Hematopoietic multipotent progenitor cell treated with erythropoietin and hydrocortisone succinate and interleukin-3 and kit ligand, for 15 days (in vitro differentiated cells): ENCODE data around the gene EVPLL.
"Not testable (repeated sequence)": the region's sequence is repeated elsewhere in the genome, so short reads cannot be mapped to it uniquely, and the experiment has no call there.

Experiments
- DNase-seq: peaks from one replicate; pipeline ENCODE4 v3.0.0-alpha.2; 2015; ENCODE audit warnings: low spot score

Gene EVPLL

GRCh38 chr17:18379246-18380146, 1.9 kb downstream of the EVPLL start:
- DNase-seq = no peak

DNA sequence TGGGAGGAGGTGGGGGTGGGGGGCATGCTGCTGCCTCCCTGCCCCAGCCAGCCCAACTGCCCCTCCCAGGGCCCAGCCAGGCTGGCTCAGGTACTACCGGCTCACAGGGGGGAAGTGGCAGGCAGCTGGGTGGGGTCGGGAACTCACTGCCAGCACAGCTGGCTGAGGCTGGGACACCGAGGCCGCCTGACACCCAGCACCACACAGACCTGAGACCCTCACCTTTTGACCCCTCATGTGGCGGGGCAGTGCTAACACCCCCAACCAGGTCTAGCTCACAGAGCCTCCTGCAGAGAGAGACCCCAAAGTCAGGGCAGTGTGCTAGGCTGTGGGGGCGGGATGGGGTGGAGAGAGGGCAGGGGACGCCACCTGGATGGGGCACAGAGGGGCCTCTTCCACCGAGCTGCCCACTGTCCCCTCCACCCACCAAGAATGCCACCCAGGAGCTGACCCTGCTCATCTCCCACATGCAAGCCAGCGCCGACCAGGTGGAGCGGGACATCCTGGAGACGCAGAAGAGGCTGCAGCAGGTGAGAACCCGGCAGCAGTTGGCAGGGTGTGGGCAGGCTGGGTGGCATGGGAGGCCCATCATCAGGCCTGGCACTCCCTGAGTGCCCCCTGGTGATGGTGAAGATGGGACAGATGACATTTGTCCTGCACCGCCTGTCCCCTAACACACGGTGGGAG, 3.0 kb downstream of the EVPLL start:
- no peak for DNase-seq

- DNase-seq = no peak
Observed at GRCh38 chr17:18381158-18381952, 3.8 kb downstream of the EVPLL start.

GRCh38 chr17:18381953-18382245, 4.3 kb downstream of the EVPLL start:
- no peak for DNase-seq

GRCh38 chr17:18382441-18383078, 5.0 kb downstream of the EVPLL start:
- DNase-seq = no peak

- DNase-seq = not testable (repeated sequence)
Observed at GRCh38 chr17:18383079-18383481, 5.5 kb downstream of the EVPLL start.

DNA sequence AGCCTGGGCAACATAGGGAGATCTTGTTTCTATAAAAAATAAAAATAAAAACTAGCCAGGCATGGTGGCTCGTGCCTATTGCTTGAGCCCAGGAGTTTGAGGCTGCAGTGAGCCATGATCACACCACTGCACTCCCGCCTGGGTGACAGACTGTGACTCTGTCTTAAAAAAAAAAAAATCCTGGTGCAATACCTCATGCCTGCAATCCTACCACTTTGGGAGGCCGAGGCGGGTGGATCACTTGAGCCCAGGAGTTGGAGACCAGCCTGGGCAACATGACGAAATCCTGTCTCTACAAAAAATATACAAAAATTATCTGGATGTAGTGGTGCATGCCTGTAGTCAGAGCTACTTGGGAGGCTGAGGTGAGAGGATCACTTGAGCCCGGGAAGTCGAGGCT, 6.7 kb downstream of the EVPLL start:
- DNase-seq = not testable (repeated sequence)

GRCh38 chr17:18387583-18387982, 10.0 kb downstream of the EVPLL start:
- not testable (repeated sequence) for DNase-seq

GRCh38 chr17:18388266-18388665, 10.7 kb downstream of the EVPLL start:
- not testable (repeated sequence) for DNase-seq

DNA sequence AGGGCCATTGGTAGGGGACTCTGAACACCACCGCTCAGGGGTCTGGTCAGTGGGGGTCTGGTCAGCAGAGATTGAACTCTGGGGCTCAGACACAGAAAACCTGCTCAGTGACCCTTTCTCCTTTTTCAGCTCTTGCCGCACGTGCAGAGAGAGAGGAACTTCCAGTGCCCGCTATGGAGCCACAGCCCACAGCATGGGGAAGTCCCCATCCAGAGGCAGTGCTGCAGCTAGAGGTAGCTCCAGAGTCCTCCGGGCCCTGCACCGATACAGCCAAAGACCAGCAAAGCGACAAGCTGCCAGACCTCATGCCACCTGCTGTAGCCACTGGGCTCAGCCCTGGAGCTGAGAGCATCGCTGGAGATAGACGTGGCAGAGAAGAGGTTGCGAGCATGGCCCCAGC, 11.2 kb downstream of the EVPLL start:
- not testable (repeated sequence) for DNase-seq

GRCh38 chr17:18401872-18402590, 24.5 kb downstream of the EVPLL start:
- not testable (repeated sequence) for DNase-seq

DNA sequence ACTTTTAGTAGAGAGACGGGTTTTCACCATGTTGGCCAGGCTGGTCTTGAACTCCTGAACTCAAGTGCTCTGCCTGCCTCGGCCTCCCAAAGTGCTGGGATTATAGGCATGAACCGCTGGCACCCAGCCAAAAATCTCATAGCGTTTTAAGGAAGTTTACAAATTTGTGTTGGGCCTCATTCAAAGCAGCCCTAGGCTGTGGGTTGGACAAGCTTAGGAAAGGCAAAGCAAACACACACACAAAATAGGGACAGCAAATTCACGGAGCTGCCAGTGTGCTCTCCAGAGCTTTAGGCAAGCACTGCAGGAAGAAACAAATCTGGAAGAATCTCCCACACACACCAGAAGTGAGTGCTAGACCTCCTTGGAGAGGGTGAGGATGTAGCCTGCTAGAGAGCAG, 25.6 kb downstream of the EVPLL start:
- DNase-seq = not testable (repeated sequence)

DNA sequence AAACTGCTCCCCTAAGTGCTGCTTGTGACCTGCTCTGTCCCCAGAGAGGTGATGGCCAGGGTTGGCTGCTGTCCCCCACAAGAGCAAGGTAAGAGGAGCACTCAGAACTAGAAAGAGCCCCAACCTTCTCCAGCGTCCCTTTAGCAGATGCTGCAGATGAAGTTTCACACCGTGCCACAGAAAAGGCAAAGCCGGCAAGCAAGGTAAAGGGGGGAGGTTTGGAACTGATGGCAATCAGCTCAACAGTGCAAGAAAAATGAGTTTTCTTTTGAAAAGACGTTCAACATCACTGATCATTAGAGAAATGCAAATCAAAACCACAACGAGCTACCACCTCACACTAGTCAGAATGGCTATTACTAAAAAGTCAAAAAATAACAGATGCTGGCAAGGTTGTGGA, 26.0 kb downstream of the EVPLL start:
- not testable (repeated sequence) for DNase-seq

GRCh38 chr17:18408906-18409305, 31.3 kb downstream of the EVPLL start:
- DNase-seq = not testable (repeated sequence)

DNA sequence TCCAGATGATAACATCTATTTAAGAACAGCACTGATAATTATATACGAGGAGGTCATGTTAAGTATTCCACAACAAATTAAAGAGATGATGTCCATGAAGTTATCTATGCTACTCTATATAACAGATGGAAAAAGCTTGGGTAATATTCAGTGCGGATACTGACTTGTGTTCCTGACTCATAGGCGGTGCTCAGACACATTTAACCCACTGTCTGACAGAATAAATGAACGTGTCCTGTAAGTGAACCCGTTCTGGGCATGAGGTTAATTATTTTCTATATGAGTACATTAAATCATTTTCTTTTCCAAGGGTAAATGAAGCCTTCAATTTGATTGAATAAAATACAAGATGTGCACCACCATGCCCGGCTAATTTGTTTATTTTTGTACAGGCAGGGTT, 31.7 kb downstream of the EVPLL start:
- DNase-seq = not testable (repeated sequence)

- not testable (repeated sequence) for DNase-seq
Observed at GRCh38 chr17:18410736-18411135, 33.2 kb downstream of the EVPLL start.

DNA sequence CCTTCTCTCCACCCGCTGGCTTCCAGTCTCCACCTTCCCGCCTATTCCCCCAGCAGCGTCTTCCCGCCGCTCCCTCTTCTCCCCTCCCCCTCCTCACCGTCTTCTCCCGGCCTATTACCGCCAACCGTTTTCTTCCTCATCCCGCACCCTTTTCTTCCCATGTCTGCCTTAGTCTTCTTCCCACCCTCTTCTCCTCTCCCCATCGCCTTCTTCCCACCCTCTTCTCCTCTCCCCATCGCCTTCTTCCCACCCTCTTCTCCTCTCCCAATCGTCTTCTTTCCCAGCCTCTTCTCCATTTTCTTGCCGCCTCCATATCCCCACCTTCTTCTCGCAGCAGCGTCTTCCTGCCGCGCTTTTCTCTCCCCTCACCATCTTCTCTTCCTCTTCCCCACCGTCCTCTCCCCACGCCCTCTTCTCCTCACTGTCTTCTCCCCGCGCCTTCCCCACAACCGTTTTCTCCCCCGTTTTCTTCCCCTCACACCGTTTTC, 33.8 kb downstream of the EVPLL start:
- DNase-seq = not testable (repeated sequence)

DNA sequence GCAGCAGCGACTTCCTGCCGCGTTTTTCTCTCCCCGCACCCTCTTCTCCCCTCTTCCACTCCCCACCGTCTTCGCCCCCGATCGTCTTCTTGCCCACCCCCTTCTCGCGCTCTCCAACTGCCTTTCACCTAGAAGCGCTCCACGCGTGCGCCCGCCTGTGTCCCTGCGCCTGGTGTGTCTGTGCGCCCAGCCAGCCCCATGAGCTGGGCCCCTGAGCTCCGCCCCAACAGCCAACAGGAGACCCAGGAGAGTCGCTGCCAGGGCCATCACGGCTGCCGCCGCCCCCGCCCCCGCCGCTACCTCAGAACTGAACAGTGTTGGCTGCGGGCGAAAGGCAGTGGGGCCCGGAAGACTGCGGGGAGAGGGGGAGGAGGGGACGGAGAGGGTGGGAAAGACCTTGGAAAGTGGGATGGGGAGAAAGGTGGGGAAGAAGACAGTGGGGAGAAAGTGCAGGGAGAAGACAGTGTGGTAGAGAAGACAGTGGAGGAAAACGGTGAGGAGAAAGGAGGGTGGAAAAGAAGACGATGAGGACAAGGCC, 34.5 kb downstream of the EVPLL start:
- not testable (repeated sequence) for DNase-seq

- DNase-seq = not testable (repeated sequence)
Observed at GRCh38 chr17:18421521-18421920, 43.9 kb downstream of the EVPLL start.

DNA sequence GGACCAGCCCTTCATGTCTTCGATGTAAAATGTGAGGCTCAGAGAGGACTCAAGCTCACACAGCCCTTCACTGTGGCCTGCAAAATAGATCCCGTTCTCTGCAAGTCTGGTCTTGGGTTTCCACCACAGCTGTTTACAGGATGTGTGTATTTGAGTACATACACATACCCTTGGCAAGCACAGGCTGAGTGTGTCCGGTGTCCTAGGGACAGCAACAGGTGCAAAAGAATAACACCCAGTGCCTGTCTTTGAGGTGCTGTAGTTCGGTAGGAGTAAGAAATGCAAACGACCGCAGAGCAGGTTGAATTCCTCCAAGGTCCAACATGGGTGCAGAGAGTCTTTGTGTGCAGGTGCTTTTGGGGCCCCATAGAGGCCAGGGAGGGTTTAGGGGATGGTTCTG, 44.9 kb downstream of the EVPLL start:
- DNase-seq = not testable (repeated sequence)

DNA sequence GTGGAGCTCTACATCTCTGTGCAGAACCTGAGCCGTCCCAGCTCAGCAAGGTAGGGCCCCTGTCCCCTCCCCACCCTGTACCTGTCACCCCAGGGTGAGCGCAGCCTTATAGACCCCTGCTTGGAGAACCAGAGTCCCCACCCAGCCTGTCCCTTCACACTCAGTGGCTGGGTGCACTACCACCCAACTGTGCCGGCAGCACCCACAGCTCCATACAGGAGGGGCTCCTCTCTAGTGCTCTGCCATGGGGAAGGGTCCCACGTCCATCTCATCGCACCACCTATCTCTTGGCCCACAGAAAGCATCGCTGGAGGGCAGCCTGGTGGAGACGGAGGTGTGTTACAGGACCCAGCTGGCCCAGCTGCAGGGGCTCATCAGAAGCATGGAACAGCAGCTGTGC, 45.4 kb downstream of the EVPLL start:
- not testable (repeated sequence) for DNase-seq
